ENCODE measurements around the gene EFS.
A peak's percentile ranks its signal among the peaks of the same experiment; 100 is the strongest.

The EFS gene

DNA sequence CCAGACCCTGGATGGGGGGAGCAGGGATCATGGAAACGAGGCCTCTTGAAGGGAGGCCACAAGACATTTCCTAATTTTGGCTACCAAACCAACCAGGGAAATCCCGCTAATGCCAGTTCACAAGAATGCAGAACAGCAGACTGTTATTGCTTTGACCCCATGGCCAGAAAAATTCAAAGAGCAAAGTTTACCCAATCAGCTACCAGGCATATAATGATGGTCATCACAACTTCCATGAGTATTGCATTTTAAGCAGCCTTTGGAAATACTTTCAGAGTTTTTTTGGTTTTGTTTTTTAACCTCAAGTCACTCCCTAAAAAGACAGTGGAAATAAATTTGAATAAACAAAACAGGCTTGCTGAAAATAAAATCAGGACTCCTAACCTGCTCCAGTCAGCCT lies 7.5 kb upstream of the EFS start, which contains the start of gene IL25:
IL25 (plus strand) TSS at position 301 of the 400 bp plus-strand sequence.
- H3K4me3 ChIP-seq (ENCODE audit: low read depth, low read length): no peak within 1 kb of the TSS
- no peak for TF ChIP-seq CTCF (conservative IDR thresholded peaks at IDR 0.05; ENCODE audit: low read depth, low read length)
- no peak for DNase-seq (ENCODE audit: low read depth)

DNA sequence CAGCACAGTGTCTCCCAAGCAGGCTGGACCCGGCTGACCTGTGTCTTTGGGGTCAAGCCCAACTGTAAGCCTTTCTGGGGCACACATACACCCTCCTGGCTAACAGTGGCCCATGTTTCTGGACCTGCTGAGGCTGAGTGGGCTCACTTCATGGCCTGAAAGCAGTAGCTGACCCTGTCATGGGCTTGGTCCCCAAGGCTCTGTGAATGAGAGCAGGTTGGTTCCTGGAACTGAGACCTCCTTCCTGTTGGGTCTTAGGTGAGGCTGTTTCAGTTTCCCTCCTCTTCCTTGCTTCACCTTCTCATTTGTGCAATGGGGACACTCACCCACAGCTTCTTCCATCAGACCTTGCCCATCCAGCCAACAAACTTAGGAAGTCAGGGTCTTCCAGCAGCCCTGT lies 6.9 kb upstream of the EFS start:
- TF ChIP-seq CTCF (conservative IDR thresholded peaks at IDR 0.05; ENCODE audit: low read depth, low read length): no peak
- no peak overlapping the region for H3K4me3 ChIP-seq (ENCODE audit: low read depth, low read length)
- DNase-seq (ENCODE audit: low read depth): no peak

GRCh38 chr14:23370221-23370620 lies 5.2 kb upstream of the EFS start:
- no peak for TF ChIP-seq CTCF (conservative IDR thresholded peaks at IDR 0.05; ENCODE audit: low read depth, low read length)
- H3K4me3 ChIP-seq (ENCODE audit: low read depth, low read length): no peak overlapping the region
- DNase-seq (ENCODE audit: low read depth): no peak

- TF ChIP-seq CTCF (conservative IDR thresholded peaks at IDR 0.05; ENCODE audit: low read depth, low read length): no peak
- H3K4me3 ChIP-seq (ENCODE audit: low read depth, low read length): peak overlapping the region; percentile 58
- peak; percentile 52 for DNase-seq (ENCODE audit: low read depth)
Measured at GRCh38 chr14:23366426-23366921, 1.5 kb upstream of the EFS start.

DNA sequence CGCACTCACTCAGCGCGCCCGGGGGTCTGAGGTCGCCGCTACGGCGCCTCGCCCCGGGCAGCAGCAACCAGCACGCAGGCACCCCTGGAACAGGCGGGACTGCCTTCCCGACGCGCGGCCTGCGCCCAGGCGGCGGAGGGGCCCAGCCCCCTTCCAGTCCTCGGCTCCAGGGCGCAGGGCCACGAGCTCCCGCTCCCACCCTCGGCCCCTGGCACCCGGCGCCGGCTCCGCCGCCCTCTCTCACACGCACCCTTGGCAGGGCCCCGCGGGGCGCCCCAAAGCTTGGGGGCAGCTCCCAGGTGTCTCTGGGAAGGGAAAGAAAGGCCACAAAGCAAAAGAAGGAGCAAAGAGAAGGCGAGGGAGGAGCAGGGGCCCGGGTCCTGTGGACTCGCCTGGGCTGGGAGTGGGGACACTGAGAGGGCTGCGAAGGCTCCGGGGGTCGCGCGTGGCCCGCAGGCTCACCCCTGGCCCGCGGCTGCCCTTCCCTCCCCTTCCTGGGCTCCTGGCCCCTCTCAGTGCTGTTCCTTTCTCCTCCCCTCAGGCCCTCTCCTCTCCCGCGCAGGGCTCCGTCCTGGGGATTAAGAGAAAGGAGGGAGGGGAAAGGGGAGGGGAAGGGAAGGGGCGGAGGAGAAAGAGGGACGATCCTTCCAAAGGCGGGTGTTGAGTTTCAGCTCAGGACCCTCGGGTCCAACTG lies 907 bp upstream of the EFS start:
- peak; percentile 49 for DNase-seq (ENCODE audit: low read depth)
- H3K4me3 ChIP-seq (ENCODE audit: low read depth, low read length): peak overlapping the region; percentile 58
- TF ChIP-seq CTCF (conservative IDR thresholded peaks at IDR 0.05; ENCODE audit: low read depth, low read length): no peak

DNA sequence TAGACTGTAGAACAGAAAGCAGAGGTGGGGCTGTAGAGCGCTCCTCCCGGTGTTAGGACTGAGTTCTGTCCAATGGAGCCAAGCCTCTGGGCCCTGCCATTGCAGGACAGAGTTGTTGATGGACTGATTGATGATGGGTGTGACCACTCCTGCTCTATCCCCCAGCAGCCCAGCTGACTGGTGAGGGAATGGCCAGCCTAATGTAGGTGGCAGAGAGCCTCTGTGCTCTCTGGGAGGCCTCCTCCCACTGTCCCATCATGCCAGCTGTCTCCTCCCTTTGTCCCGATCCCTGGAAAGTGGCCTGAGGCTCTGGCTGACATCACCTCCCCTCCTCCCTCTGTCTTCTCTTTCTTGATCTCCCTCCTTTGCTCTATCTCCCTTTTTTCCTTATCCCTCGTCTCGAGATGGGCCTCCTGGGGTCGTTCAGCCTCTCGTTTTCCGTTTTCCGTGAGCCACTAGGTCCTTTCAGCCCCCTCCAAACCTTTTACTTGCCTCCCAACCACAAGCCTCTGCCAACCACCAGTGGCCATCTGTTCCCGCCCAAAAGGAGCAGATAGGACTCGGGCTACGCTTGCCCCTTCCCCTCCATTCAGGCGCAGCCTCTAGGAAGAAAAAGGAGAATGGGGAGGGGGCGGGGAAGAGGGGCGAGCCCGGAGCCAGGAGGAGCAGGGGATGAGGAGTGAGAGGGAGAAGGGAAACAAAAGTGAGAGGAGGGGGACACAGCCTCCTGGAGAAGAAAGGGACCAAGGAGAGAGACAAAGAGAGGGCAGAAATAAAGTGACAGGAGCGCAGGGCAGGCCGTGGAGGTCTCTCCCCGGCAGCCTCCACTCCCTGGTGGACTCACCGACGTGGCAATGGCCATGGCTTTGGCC lies 572 bp downstream of the EFS start:
- TF ChIP-seq CTCF (conservative IDR thresholded peaks at IDR 0.05; ENCODE audit: low read depth, low read length): no peak
- no peak for DNase-seq (ENCODE audit: low read depth)
- peak overlapping the region; percentile 58 for H3K4me3 ChIP-seq (ENCODE audit: low read depth, low read length)

All from choroid plexus epithelial cell (primary cell).